PC-9 (cell line): ENCODE measurements around the gene SLC25A45. TPM values are rescaled to one million over a fixed set of nuclear protein-coding genes. Genes with fewer than 3 reads are reported as not detected.
A peak's percentile ranks its signal among the peaks of the same experiment; 100 is the strongest.

Source experiments
- BruUV-seq: library from RNA; stranded (reverse); fragments of 400-500 nt; replicated peaks from 2 replicates; lab custom pipeline; 2021; lab: Mats Ljungman, UMichigan
- CTCF ChIA-PET: fragments of 300-600 bp; sonication (Branson Sonifier 250); formaldehyde crosslinking; loops from one replicate; lab custom pipeline; 2022; ENCODE audit warnings: antibody characterized with exemption; lab: Charles Lee
- POLR2A ChIA-PET: fragments of 300-600 bp; sonication (Branson Sonifier 250); formaldehyde crosslinking; loops from one replicate; lab custom pipeline; 2022; ENCODE audit warnings: antibody characterized with exemption; ENCODE audit not compliant: unreplicated experiment; lab: Charles Lee
- DNase-seq, 2 experiments: peaks; one replicate each; pipeline versions ENCODE4 v3.0.0 to v3.0.0-alpha.2; 2015 to 2022; ENCODE audit warnings: mixed read lengths in 1 of 2
- H2AFZ ChIP-seq: fragments of 200-600 bp; sonication (generic); 2 replicates; pipeline ENCODE4 v1.8.1; 2017; ENCODE audit warnings: antibody characterized with exemption
- H3F3A ChIP-seq: fragments of 200-600 bp; sonication (generic); 2 replicates; pipeline ENCODE4 v1.8.1; 2017; ENCODE audit warnings: antibody characterized with exemption, mild to moderate bottlenecking, low read depth; ENCODE audit not compliant: insufficient read depth
- H3K27ac ChIP-seq: fragments of 200-600 bp; sonication (generic); 2 replicates; pipeline ENCODE4 v1.6.1; 2016; ENCODE audit warnings: mixed run types
- H3K27me3 ChIP-seq: fragments of 200-600 bp; sonication (generic); 2 replicates; pipeline ENCODE4 v1.6.1; 2016; ENCODE audit warnings: low read depth, mixed run types; ENCODE audit not compliant: insufficient read depth
- H3K36me3 ChIP-seq: fragments of 200-600 bp; sonication (generic); 2 replicates; pipeline ENCODE4 v1.6.1; 2016; ENCODE audit warnings: low read depth, mixed run types
- H3K4me1 ChIP-seq: fragments of 200-600 bp; sonication (generic); replicated peaks from 2 replicates; pipeline ENCODE4 v1.6.1; 2016; ENCODE audit warnings: mixed run types; ENCODE audit not compliant: insufficient read depth
- H3K4me2 ChIP-seq: fragments of 200-600 bp; sonication (generic); 2 replicates; pipeline ENCODE4 v1.6.1; 2017; ENCODE audit warnings: mixed run types
- H3K4me3 ChIP-seq: fragments of 200-600 bp; sonication (generic); 2 replicates; pipeline ENCODE4 v1.6.1; 2016; ENCODE audit warnings: mixed run types
- H3K79me2 ChIP-seq: fragments of 200-600 bp; sonication (generic); 2 replicates; pipeline ENCODE4 v1.6.1; 2017; ENCODE audit warnings: low read depth, mixed run types
- H3K9me2 ChIP-seq: fragments of 200-600 bp; sonication (generic); 2 replicates; pipeline ENCODE4 v1.8.1; 2017; ENCODE audit warnings: mild to moderate bottlenecking; ENCODE audit not compliant: insufficient read depth
- H3K9me3 ChIP-seq: fragments of 200-600 bp; sonication (generic); 2 replicates; pipeline ENCODE4 v1.8.1; 2016; ENCODE audit warnings: low read depth; ENCODE audit not compliant: insufficient read depth
- H4K20me1 ChIP-seq: fragments of 200-600 bp; sonication (generic); 2 replicates; pipeline ENCODE4 v1.8.1; 2017; ENCODE audit not compliant: insufficient read depth
- EZH2 ChIP-seq: fragments of 200-600 bp; sonication (generic); IDR thresholded peaks from 2 replicates; pipeline ENCODE4 v1.8.0; 2017; ENCODE audit warnings: antibody characterized with exemption, low read depth
- intact Hi-C: fragments of 100-400 bp; cut with micrococcal nuclease; formaldehyde crosslinking; loops from one replicate; pipeline ENCODE4 v1.10.0; 2022; ENCODE audit not compliant: unreplicated experiment
- total RNA-seq: library from RNA; stranded (reverse); gene quantifications from 2 replicates; pipeline ENCODE4 v1.2.3, GENCODE V29; 2021
- TF ChIP-seq, protein P1 (sequence below): fragments of 200-600 bp; sonication (generic); conservative IDR thresholded peaks from 2 replicates; pipeline ENCODE4 v1.6.1; 2017; ENCODE audit warnings: mixed run types, antibody characterized with exemption, mild to moderate bottlenecking, moderate library complexity

The SLC25A45 gene
- total RNA-seq, 1 experiment from 2014 or later = 9.8 TPM

DNA sequence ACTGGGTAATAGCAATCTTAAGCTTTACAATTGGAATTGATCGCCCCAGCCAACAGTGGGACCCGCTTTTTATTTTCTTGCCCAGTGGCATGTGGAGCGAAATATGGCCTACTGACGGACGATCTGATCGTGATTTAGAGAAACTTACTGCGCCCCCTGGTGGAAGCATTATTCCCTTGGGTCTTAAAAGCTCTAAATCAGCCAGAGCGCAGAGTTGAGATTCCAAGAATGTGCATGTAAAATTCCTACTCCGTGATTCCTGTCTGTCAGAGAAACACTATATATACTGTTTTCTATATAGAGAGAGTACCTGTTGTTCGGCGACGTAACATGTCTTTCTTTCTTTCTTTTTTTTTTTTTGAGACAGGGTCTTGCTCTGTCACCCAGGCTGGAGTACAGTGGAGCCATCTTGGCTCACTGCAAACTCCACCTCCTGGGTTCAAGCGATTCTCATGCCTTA is 52.5 kb downstream of the SLC25A45 start:
- CTCF ChIA-PET = interaction anchor here (0.5 to 4.9 kb wide), 18 partner anchors 9 to 975 kb away, joined by 3 to 102 read pairs (median 4); partner anchors contain the start of genes CDC42EP2 and POLA2
- Histone ChIP-seq H3K4me3 (peak overlapping the region; percentile 4; the same call in 1 of the 2 replicates), H3K27ac (peak overlapping the region; percentile 26; the same call in 1 of the 2 replicates), H2AFZ (peak overlapping the region; percentile 71), H4K20me1 (no peaks in the 10 kb centered on the region), H3K36me3 (no peaks in the 10 kb centered on the region), H3K9me3 (no peaks in the 10 kb centered on the region), H3K9me2 (no peaks in the 10 kb centered on the region), H3K4me2 (peak overlapping the region; percentile 67), H3F3A (peaks cover 36% of the 10 kb centered on the region; the same call in 1 of the 2 replicates), H3K27me3 (no peaks in the 10 kb centered on the region), H3K79me2 (peaks cover 13% of the 10 kb centered on the region), H3K4me1 (peaks cover 13% of the 10 kb centered on the region)
- intact Hi-C loops = loop anchor here (1.0 to 5.0 kb wide), 4 partner anchors 13 to 218 kb away; partner anchors contain the start of gene TM7SF2
- BruUV-seq = no TSS peak
- no peak for TF ChIP-seq EZH2
- TF ChIP-seq, protein P1, sequence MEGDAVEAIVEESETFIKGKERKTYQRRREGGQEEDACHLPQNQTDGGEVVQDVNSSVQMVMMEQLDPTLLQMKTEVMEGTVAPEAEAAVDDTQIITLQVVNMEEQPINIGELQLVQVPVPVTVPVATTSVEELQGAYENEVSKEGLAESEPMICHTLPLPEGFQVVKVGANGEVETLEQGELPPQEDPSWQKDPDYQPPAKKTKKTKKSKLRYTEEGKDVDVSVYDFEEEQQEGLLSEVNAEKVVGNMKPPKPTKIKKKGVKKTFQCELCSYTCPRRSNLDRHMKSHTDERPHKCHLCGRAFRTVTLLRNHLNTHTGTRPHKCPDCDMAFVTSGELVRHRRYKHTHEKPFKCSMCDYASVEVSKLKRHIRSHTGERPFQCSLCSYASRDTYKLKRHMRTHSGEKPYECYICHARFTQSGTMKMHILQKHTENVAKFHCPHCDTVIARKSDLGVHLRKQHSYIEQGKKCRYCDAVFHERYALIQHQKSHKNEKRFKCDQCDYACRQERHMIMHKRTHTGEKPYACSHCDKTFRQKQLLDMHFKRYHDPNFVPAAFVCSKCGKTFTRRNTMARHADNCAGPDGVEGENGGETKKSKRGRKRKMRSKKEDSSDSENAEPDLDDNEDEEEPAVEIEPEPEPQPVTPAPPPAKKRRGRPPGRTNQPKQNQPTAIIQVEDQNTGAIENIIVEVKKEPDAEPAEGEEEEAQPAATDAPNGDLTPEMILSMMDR = peak; percentile 94
- POLR2A ChIA-PET = interaction anchor here (0.6 to 0.8 kb wide), 5 partner anchors 41 to 1743 kb away, joined by 3 to 16 read pairs (median 3); no protein-coding TSS in a partner anchor
- peak; percentile 75 to 80 for DNase-seq

DNA sequence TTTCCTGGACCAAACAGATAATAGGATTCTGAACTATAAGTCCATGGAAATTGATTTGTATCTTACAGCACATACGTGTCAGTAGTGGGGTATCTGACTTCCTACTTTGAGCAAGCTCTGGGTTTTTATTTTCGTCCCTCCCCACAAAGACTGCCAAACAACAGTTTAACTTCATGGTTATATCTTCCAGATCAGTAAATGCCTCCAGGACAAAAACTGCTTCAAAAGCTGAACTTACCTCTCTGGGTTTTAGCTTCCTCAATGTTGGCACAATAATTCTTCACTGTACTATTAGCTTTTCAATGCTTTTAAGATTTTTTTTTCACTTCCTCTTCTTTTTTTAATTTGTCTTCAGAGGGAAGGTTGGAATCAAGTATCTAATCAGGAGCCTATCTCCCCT is 53.0 kb downstream of the SLC25A45 start:
- POLR2A ChIA-PET = interaction anchor here (0.6 to 0.8 kb wide), 5 partner anchors 40 to 1744 kb away, joined by 3 to 16 read pairs (median 3); no protein-coding TSS in a partner anchor
- Histone ChIP-seq H3F3A (peaks cover 36% of the 10 kb centered on the region; the same call in 1 of the 2 replicates), H3K9me2 (no peaks in the 10 kb centered on the region), H3K36me3 (no peaks in the 10 kb centered on the region), H3K9me3 (no peaks in the 10 kb centered on the region), H2AFZ (peak overlapping the region; percentile 71), H3K79me2 (peaks cover 8% of the 10 kb centered on the region), H3K4me3 (peak overlapping the region; percentile 4; the same call in 1 of the 2 replicates), H4K20me1 (no peaks in the 10 kb centered on the region), H3K4me1 (peaks cover 8% of the 10 kb centered on the region), H3K27ac (peak overlapping the region; percentile 26; the same call in 1 of the 2 replicates), H3K4me2 (peak overlapping the region; percentile 67), H3K27me3 (no peaks in the 10 kb centered on the region)
- intact Hi-C loops = no loop called here
- DNase-seq = no peak
- BruUV-seq = no TSS peak
- CTCF ChIA-PET = interaction anchor here (0.5 to 4.9 kb wide), 19 partner anchors 9 to 975 kb away, joined by 3 to 102 read pairs (median 4); partner anchors contain the start of genes CDC42EP2 and POLA2
- TF ChIP-seq, protein P1 = no peak
- no peak for TF ChIP-seq EZH2

DNA sequence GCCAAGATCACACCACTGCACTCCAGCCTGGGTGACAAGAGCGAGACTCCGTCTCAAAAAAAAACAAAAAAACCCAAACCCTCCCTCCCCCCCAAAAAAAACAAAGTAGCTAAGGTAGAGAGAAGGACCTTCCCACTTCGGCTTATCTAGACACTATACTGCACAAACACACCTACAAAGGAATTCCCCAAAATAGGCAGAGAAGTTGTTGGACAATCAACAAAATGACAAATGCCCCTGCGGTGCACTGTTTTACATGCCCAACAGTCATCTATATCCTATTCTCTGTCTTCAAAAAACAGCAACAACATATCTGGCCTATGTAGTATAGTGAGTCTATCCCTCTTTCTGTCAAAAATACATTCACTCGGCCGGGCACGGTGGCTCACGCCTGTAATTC is 55.4 kb downstream of the SLC25A45 start:
- POLR2A ChIA-PET = interaction anchor here (0.7 kb wide), 1 partner anchor 52 kb away, joined by 20 read pairs; no protein-coding TSS in a partner anchor
- CTCF ChIA-PET = interaction anchor here (0.5 to 0.7 kb wide), 2 partner anchors 52 to 905 kb away, joined by 3 to 10 read pairs; no protein-coding TSS in a partner anchor
- H3K79me2 ChIP-seq = 0 out of 2 replicates have a peak, but pooled peaks cover 3% of the 10 kb centered on the region

More for the DNA sequence above, 55.4 kb downstream of the SLC25A45 start:
- Histone ChIP-seq H3K27me3 (no peaks in the 10 kb centered on the region), H3K36me3 (peaks cover 7% of the 10 kb centered on the region), H3K27ac (no peak overlapping the region), H3K4me1 (peaks cover 7% of the 10 kb centered on the region), H3K4me3 (no peak overlapping the region), H3F3A (peaks cover 42% of the 10 kb centered on the region; the same call in 1 of the 2 replicates), H3K4me2 (no peak overlapping the region), H3K9me3 (no peaks in the 10 kb centered on the region), H3K9me2 (no peaks in the 10 kb centered on the region), H4K20me1 (peaks cover 9% of the 10 kb centered on the region), H2AFZ (no peak overlapping the region)
- TF ChIP-seq, protein P1 = no peak
- TF ChIP-seq EZH2 = no peak
- intact Hi-C loops = no loop called here
- no peak for DNase-seq
- BruUV-seq = no TSS peak
